Measurements from ENCODE around the gene ANP32A.

DNA sequence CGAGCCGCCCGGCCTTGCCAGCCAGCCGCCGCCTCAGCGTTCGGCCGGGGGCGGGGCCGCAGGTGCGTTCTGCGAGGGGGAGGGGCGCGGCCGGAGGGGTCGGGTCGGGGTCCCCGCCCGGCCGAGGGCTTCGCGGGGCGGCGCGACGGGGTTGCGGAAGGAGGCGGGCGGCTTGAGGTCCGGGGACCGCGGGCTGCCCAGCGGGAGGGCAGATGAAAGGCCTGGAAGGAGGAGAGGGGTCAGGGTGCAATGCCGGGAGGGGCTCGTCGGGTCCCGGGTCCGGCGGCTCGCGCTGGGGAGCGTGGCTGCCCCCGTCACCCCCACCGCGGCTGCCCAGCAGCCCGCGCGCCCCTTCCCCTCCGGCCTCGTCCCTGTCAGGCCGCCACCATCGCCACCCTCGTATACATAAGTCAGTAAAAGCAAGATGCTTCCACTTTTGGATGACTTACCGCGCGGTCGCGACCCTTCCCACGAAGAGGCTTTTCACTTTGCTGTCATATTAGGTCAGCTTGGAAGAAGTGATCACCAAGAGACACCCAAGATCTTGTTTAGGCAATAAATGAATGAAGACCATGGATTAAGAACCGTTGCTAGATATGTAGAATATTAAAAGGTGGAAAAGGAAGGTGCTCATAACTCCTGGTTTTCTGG is 620 bp upstream of the ANP32A start:
- TF ChIP-seq CTCF (IDR thresholded peaks at IDR 0.05; ENCODE audit: borderline replicate concordance, extremely low read depth, low read length, poor library complexity, severe bottlenecking) (no peak), EZH2 (IDR thresholded peaks at IDR 0.05; ENCODE audit: borderline replicate concordance, low read depth, low read length, severe bottlenecking) (no peak)

Measured in DND-41 (cell line).